DND-41 (cell line): Measurements from ENCODE around the gene EGFLAM.
A peak's percentile ranks its signal among the peaks of the same experiment; 100 is the strongest.

Experiments
- ATAC-seq: fragments of 200-7000 bp; cut with Tn5 transposase; 3 replicates; pipeline ENCODE4 v1.9.1; 2021; ENCODE audit warnings: low read depth; ENCODE audit not compliant: insufficient read depth
- DNase-seq: peaks from one replicate; pipeline ENCODE4 v3.0.0-alpha.2; 2020
- H2AFZ ChIP-seq: 2 replicates; pipeline ENCODE4 v1.6.0; 2012; ENCODE audit warnings: low read depth, low read length
- H3K27ac ChIP-seq: 2 replicates; pipeline ENCODE4 v1.5.1; 2012; ENCODE audit warnings: low read length, inconsistent platforms
- H3K27me3 ChIP-seq: fragments of 200-600 bp; sonication (generic); 2 replicates; pipeline ENCODE4 v1.6.0; 2012; ENCODE audit warnings: low read length, mild to moderate bottlenecking, inconsistent platforms; ENCODE audit not compliant: insufficient read depth, poor library complexity
- H3K36me3 ChIP-seq: 2 replicates; pipeline ENCODE4 v1.5.1; 2012; ENCODE audit warnings: low read length, inconsistent platforms; ENCODE audit not compliant: insufficient read depth
- H3K4me1 ChIP-seq: 2 replicates; pipeline ENCODE4 v1.5.1; 2012; ENCODE audit warnings: mild to moderate bottlenecking, low read length; ENCODE audit not compliant: insufficient read depth
- H3K4me2 ChIP-seq: 2 replicates; pipeline ENCODE4 v1.6.0; 2012; ENCODE audit warnings: mild to moderate bottlenecking, moderate library complexity, low read length, inconsistent platforms; ENCODE audit not compliant: insufficient read depth
- H3K4me3 ChIP-seq, 2 experiments: fragments of 200-600 bp in 1 of 2; shearing (Covaris generic) in 1 of 2; 2 replicates each; pipeline ENCODE4 v1.5.1; 2012 to 2016; ENCODE audit warnings: inconsistent platforms in 2 of 2, low read length in 2 of 2, mild to moderate bottlenecking in 2 of 2, low read depth in 1 of 2, moderate library complexity in 1 of 2
- H3K79me2 ChIP-seq: 2 replicates; pipeline ENCODE4 v1.6.0; 2012; ENCODE audit warnings: low read length, inconsistent platforms; ENCODE audit not compliant: insufficient read depth
- H3K9ac ChIP-seq: 2 replicates; pipeline ENCODE4 v1.6.0; 2012; ENCODE audit warnings: low read depth, mild to moderate bottlenecking, inconsistent platforms, low read length, moderate library complexity
- H3K9me3 ChIP-seq: 2 replicates; pipeline ENCODE4 v1.5.1; 2012; ENCODE audit warnings: low read length, moderate library complexity, mild to moderate bottlenecking, inconsistent platforms; ENCODE audit not compliant: insufficient read depth, severe bottlenecking
- H4K20me1 ChIP-seq: 2 replicates; pipeline ENCODE4 v1.6.0; 2012; ENCODE audit warnings: low read length; ENCODE audit not compliant: insufficient read depth
- CTCF ChIP-seq: IDR thresholded peaks from 2 replicates; pipeline ENCODE4 v1.5.1; 2012; ENCODE audit warnings: borderline replicate concordance, low read length, moderate library complexity, mild to moderate bottlenecking; ENCODE audit not compliant: poor library complexity, severe bottlenecking; ENCODE audit errors: extremely low read depth
- EZH2 ChIP-seq: IDR thresholded peaks from 3 replicates; pipeline ENCODE4 v1.6.1; 2012; ENCODE audit warnings: borderline replicate concordance, low read depth, mild to moderate bottlenecking, moderate library complexity, low read length, inconsistent platforms; ENCODE audit not compliant: severe bottlenecking

The EGFLAM gene

GRCh38 chr5:38403877-38404635, 145.7 kb downstream of the EGFLAM start:
- no peaks in the 10 kb centered on the region for H4K20me1 ChIP-seq
- peak; percentile 92 for ATAC-seq
- no peaks in the 10 kb centered on the region for H3K36me3 ChIP-seq
- H3K79me2 ChIP-seq, result no peaks in the 10 kb centered on the region
- H3K4me1 ChIP-seq, result peaks cover 3% of the 10 kb centered on the region; the same call in 1 of the 2 replicates
- H3K27ac ChIP-seq, result no peak overlapping the region
- no peak overlapping the region for H3K4me3 ChIP-seq
- H3K9ac ChIP-seq, result no peak overlapping the region
- TF ChIP-seq CTCF (no peak), EZH2 (no peak)
- no peaks in the 10 kb centered on the region for H3K9me3 ChIP-seq
- no peak overlapping the region for H2AFZ ChIP-seq
- no peak overlapping the region for H3K4me2 ChIP-seq
- H3K27me3 ChIP-seq, result peaks cover 8% of the 10 kb centered on the region
- peak; percentile 44 for DNase-seq

- no peak overlapping the region for H3K4me3 ChIP-seq
- H2AFZ ChIP-seq, result no peak overlapping the region
- no peak overlapping the region for H3K9ac ChIP-seq
- no peaks in the 10 kb centered on the region for H3K79me2 ChIP-seq
- TF ChIP-seq EZH2 (no peak), CTCF (peak; percentile 37)
- no peaks in the 10 kb centered on the region for H3K36me3 ChIP-seq
- H3K4me2 ChIP-seq, result no peak overlapping the region
- DNase-seq (no peak), ATAC-seq (peak; percentile 39)
- H3K27ac ChIP-seq, result no peak overlapping the region
- H3K27me3 ChIP-seq, result peaks cover 8% of the 10 kb centered on the region
- H4K20me1 ChIP-seq, result no peaks in the 10 kb centered on the region; the same call in 1 of the 2 replicates
- no peaks in the 10 kb centered on the region for H3K9me3 ChIP-seq
- peaks cover 3% of the 10 kb centered on the region; the same call in 1 of the 2 replicates for H3K4me1 ChIP-seq
These were observed 146.4 kb downstream of the EGFLAM start for GRCh38 chr5:38404667-38405276.

GRCh38 chr5:38408446-38409198, 150.3 kb downstream of the EGFLAM start:
- Histone ChIP-seq H3K9ac (no peak overlapping the region), H3K4me3 (no peak overlapping the region), H3K27me3 (no peaks in the 10 kb centered on the region), H2AFZ (no peak overlapping the region), H3K27ac (no peak overlapping the region), H3K4me1 (peaks cover 3% of the 10 kb centered on the region; the same call in 1 of the 2 replicates), H4K20me1 (no peaks in the 10 kb centered on the region; the same call in 1 of the 2 replicates), H3K79me2 (no peaks in the 10 kb centered on the region), H3K36me3 (no peaks in the 10 kb centered on the region), H3K4me2 (no peak overlapping the region), H3K9me3 (no peaks in the 10 kb centered on the region)
- ATAC-seq (no peak), DNase-seq (no peak)
- TF ChIP-seq EZH2, result no peak
- no peak for TF ChIP-seq CTCF
